CD4-positive, alpha-beta T cell treated with Interleukin-15 for 4 hours (primary cell): Measurements from ENCODE around the gene CLRN3.
A peak's percentile ranks its signal among the peaks of the same experiment; 100 is the strongest.

Experiments
- DNase-seq: peaks from one replicate; pipeline ENCODE4 v3.0.0-alpha.2; 2020; ENCODE audit warnings: low spot score

The CLRN3 gene

GRCh38 chr10:127919418-127920271 is 26.9 kb upstream of the CLRN3 start:
- no peak for DNase-seq

GRCh38 chr10:127918572-127918971 is 25.8 kb upstream of the CLRN3 start:
- DNase-seq: no peak

GRCh38 chr10:127916826-127917225 is 24.1 kb upstream of the CLRN3 start:
- no peak for DNase-seq

- DNase-seq: no peak
Observed at GRCh38 chr10:127915324-127915723, 22.6 kb upstream of the CLRN3 start.

GRCh38 chr10:127913368-127913759 is 20.6 kb upstream of the CLRN3 start:
- no peak for DNase-seq

- no peak for DNase-seq
Observed at GRCh38 chr10:127912607-127913367, 20.0 kb upstream of the CLRN3 start.

GRCh38 chr10:127911867-127912257 is 19.1 kb upstream of the CLRN3 start:
- no peak for DNase-seq

- DNase-seq: no peak
Observed at GRCh38 chr10:127911218-127911866, 18.6 kb upstream of the CLRN3 start.

GRCh38 chr10:127910464-127910770 is 17.7 kb upstream of the CLRN3 start:
- DNase-seq: no peak

- no peak for DNase-seq
Observed at GRCh38 chr10:127909716-127910463, 17.1 kb upstream of the CLRN3 start.

- no peak for DNase-seq
Observed at GRCh38 chr10:127908959-127909267, 16.2 kb upstream of the CLRN3 start.

- DNase-seq: no peak
Observed at GRCh38 chr10:127908106-127908958, 15.6 kb upstream of the CLRN3 start.

- DNase-seq: no peak
Observed at GRCh38 chr10:127907411-127908105, 14.8 kb upstream of the CLRN3 start.

GRCh38 chr10:127906548-127907377 is 14.0 kb upstream of the CLRN3 start, which contains the start of gene PTPRE:
Gene PTPRE, plus strand, starts transcription at chr10:127907103. Its CDS starts 133,779 bp downstream, at chr10:128040882.
- DNase-seq: peak; percentile 47

GRCh38 chr10:127905848-127906261 is 13.1 kb upstream of the CLRN3 start:
- no peak for DNase-seq

- no peak for DNase-seq
Observed at GRCh38 chr10:127905001-127905847, 12.5 kb upstream of the CLRN3 start.

GRCh38 chr10:127904311-127905000 is 11.7 kb upstream of the CLRN3 start:
- no peak for DNase-seq

GRCh38 chr10:127903789-127904188 is 11.0 kb upstream of the CLRN3 start:
- DNase-seq: no peak
